OCI-LY7 (cell line): ENCODE measurements around the gene EPB41L4B. TPM values are rescaled to one million over a fixed set of nuclear protein-coding genes. Genes with fewer than 3 reads are reported as not detected.

Experiments used
- BruUV-seq: library from RNA; stranded (reverse); fragments of 400-500 nt; replicated peaks from 2 replicates; lab custom pipeline; 2021; lab: Mats Ljungman, UMichigan
- CTCF ChIA-PET: fragments of 300-600 bp; sonication (Branson Sonifier 250); formaldehyde crosslinking; loops from one replicate; lab custom pipeline; 2022; ENCODE audit warnings: antibody characterized with exemption; ENCODE audit not compliant: unreplicated experiment; lab: Charles Lee
- POLR2A ChIA-PET: fragments of 300-600 bp; sonication (Branson Sonifier 250); formaldehyde crosslinking; loops from one replicate; lab custom pipeline; 2022; ENCODE audit warnings: antibody characterized with exemption; lab: Charles Lee
- DNase-seq: peaks from one replicate; pipeline ENCODE4 v3.0.0-alpha.2; 2015; ENCODE audit warnings: low spot score
- H2AFZ ChIP-seq: fragments of 200-600 bp; sonication (generic), shearing (Covaris generic); 2 replicates; pipeline ENCODE4 v1.6.1; 2014; ENCODE audit warnings: mild to moderate bottlenecking, antibody characterized with exemption, low read length, moderate library complexity
- H3K27ac ChIP-seq: fragments of 200-600 bp; sonication (generic); 2 replicates; pipeline ENCODE4 v1.5.1; 2014; ENCODE audit warnings: mixed run types, low read depth, mild to moderate bottlenecking, moderate library complexity, low read length, inconsistent platforms; ENCODE audit not compliant: poor library complexity, severe bottlenecking
- H3K36me3 ChIP-seq: fragments of 200-600 bp; sonication (generic); 2 replicates; pipeline ENCODE4 v1.6.1; 2014; ENCODE audit warnings: mild to moderate bottlenecking, antibody characterized with exemption, low read length, moderate library complexity, mixed read lengths; ENCODE audit not compliant: insufficient read depth
- H3K4me1 ChIP-seq: fragments of 200-600 bp; sonication (generic); 2 replicates; pipeline ENCODE4 v1.5.1; 2014; ENCODE audit warnings: mild to moderate bottlenecking, low read length; ENCODE audit not compliant: insufficient read depth, poor library complexity, severe bottlenecking
- H3K4me2 ChIP-seq: fragments of 200-600 bp; sonication (generic); 2 replicates; pipeline ENCODE4 v1.6.1; 2014; ENCODE audit warnings: mild to moderate bottlenecking, low read length
- H3K4me3 ChIP-seq: fragments of 200-600 bp; sonication (generic); 2 replicates; pipeline ENCODE4 v1.5.1; 2014; ENCODE audit warnings: mild to moderate bottlenecking, low read depth, low read length; ENCODE audit not compliant: poor library complexity, severe bottlenecking
- H3K79me2 ChIP-seq: fragments of 200-600 bp; sonication (generic); 2 replicates; pipeline ENCODE4 v1.6.1; 2016; ENCODE audit warnings: low read depth, mild to moderate bottlenecking, low read length, moderate library complexity, mixed read lengths; ENCODE audit not compliant: insufficient read depth
- H3K9me2 ChIP-seq: fragments of 200-600 bp; sonication (generic); 2 replicates; pipeline ENCODE4 v1.6.1; 2016; ENCODE audit warnings: mild to moderate bottlenecking, low read length, mixed read lengths; ENCODE audit not compliant: insufficient read depth
- H3K9me3 ChIP-seq: fragments of 200-600 bp; sonication (generic); 2 replicates; pipeline ENCODE4 v1.6.1; 2014; ENCODE audit warnings: mild to moderate bottlenecking, mixed run types, low read length, mixed read lengths
- H4K20me1 ChIP-seq: fragments of 200-600 bp; sonication (generic); 2 replicates; pipeline ENCODE4 v1.6.1; 2014; ENCODE audit warnings: mild to moderate bottlenecking, antibody characterized with exemption, low read length, moderate library complexity, mixed read lengths; ENCODE audit not compliant: insufficient read depth
- CTCF ChIP-seq: fragments of 200-600 bp; sonication (generic); conservative IDR thresholded peaks from 2 replicates; pipeline ENCODE4 v1.5.1; 2014; ENCODE audit warnings: mild to moderate bottlenecking, antibody characterized with exemption, low read length, moderate library complexity, mixed read lengths
- EZH2phosphoT487 ChIP-seq: fragments of 200-600 bp; sonication (generic); IDR thresholded peaks from 2 replicates; pipeline ENCODE4 v1.6.1; 2018; ENCODE audit warnings: low read depth, borderline replicate concordance, mild to moderate bottlenecking, mixed run types, antibody characterized with exemption, low read length, moderate library complexity, mixed read lengths
- intact Hi-C: fragments of 100-400 bp; cut with micrococcal nuclease; formaldehyde crosslinking; loops from one replicate; pipeline ENCODE4 v1.10.0; 2022; ENCODE audit not compliant: unreplicated experiment
- total RNA-seq, 2 experiments: library from RNA; depleted of rRNA in 1 of 2; stranded (reverse); fragments of >200 nt in 1 of 2; shearing (Covaris generic) in 1 of 2; gene quantifications; 2 replicates each; pipeline ENCODE4 v1.2.3, GENCODE V29; 2014 to 2022

The EPB41L4B gene
- total RNA-seq, 2 experiments from 2014 or later, result 0.29 TPM; not detected in 1

GRCh38 chr9:109246533-109246932 lies 74.3 kb downstream of the EPB41L4B start:
- no peaks in the 10 kb centered on the region for H3K79me2 ChIP-seq
- H3K4me3 ChIP-seq, result no peak overlapping the region
- no peak for DNase-seq
- no peak overlapping the region for H3K27ac ChIP-seq
- H3K9me2 ChIP-seq, result no peaks in the 10 kb centered on the region
- POLR2A ChIA-PET, result interaction anchor here (0.6 kb wide), 1 partner anchor 404 kb away, joined by 3 read pairs; no protein-coding TSS in a partner anchor
- H4K20me1 ChIP-seq, result no peaks in the 10 kb centered on the region
- no peaks in the 10 kb centered on the region for H3K36me3 ChIP-seq
- no peaks in the 10 kb centered on the region for H3K4me1 ChIP-seq
- CTCF ChIA-PET, result no interaction called here
- no peak overlapping the region for H2AFZ ChIP-seq
- BruUV-seq, result no TSS peak
- H3K9me3 ChIP-seq, result no peaks in the 10 kb centered on the region
- TF ChIP-seq EZH2phosphoT487 (no peak), CTCF (no peak)
- intact Hi-C loops, result no loop called here
- H3K4me2 ChIP-seq, result no peak overlapping the region

GRCh38 chr9:109245310-109245897 lies 75.5 kb downstream of the EPB41L4B start:
- H3K9me2 ChIP-seq, result no peaks in the 10 kb centered on the region
- no peaks in the 10 kb centered on the region for H3K36me3 ChIP-seq
- BruUV-seq, result no TSS peak
- H3K79me2 ChIP-seq, result no peaks in the 10 kb centered on the region
- no peak overlapping the region for H2AFZ ChIP-seq
- no peaks in the 10 kb centered on the region for H3K4me1 ChIP-seq
- CTCF ChIA-PET, result no interaction called here
- no peak for TF ChIP-seq CTCF
- TF ChIP-seq EZH2phosphoT487, result no peak
- intact Hi-C loops, result loop anchor here (2.0 kb wide), 1 partner anchor 75 kb away; the partner anchor contains the start of gene EPB41L4B
- no peak for DNase-seq
- H3K4me2 ChIP-seq, result no peak overlapping the region
- H4K20me1 ChIP-seq, result no peaks in the 10 kb centered on the region
- no peak overlapping the region for H3K4me3 ChIP-seq
- no peaks in the 10 kb centered on the region for H3K9me3 ChIP-seq
- H3K27ac ChIP-seq, result no peak overlapping the region
- POLR2A ChIA-PET, result no interaction called here
